HG03280 (cell line): ENCODE measurements around the gene PACS2.
"Not testable (repeated sequence)": the region's sequence is repeated elsewhere in the genome, so short reads cannot be mapped to it uniquely, and the experiment has no call there.

Experiments
- ATAC-seq: cut with Tn5 transposase; IDR thresholded peaks from one replicate; pipeline ENCODE4 v1.9.1; 2021; ENCODE audit warnings: mild to moderate bottlenecking, moderate library complexity; ENCODE audit not compliant: unreplicated experiment

Gene PACS2

DNA sequence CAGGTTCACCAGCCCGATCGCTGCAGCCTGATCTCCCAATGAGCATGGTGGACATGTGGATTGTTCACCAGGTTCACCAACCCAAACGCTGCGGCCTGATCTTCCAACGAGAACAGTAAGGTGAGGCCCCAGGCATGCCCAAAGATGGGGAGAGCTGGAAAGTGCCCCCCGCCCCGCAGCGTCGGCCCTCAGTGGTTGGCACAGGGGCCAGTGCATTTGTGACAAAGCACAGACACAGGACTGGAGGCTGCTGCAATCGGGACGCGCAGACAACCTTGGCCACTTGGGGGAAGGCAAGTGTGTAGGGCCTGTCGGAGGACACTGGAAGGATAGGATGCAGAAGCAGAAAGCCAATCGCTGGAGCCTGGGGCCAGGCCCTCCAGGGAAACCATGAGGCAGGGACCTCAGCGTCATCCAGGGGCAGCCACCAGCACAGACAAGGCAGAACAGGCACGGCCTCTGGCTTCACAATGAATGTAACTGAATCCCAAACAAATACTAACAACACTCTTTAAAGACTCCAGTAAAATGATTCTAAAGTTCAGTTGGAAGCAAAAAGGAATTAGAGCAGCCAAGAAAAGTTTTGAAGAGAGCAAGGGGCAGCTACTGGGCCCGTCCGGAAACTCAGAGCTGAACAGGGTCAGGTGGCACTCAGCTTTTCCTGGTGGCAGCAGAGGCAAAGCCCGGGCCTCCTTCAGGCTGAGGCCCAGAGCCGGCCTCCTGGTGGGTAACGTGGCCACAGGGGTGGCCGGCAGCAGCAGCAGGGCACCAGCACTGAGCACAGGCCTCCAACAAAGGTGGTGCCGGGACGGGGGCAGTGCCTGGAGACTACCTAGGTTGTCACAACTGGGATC is 27.1 kb upstream of the PACS2 start:
- ATAC-seq, result no peak

DNA sequence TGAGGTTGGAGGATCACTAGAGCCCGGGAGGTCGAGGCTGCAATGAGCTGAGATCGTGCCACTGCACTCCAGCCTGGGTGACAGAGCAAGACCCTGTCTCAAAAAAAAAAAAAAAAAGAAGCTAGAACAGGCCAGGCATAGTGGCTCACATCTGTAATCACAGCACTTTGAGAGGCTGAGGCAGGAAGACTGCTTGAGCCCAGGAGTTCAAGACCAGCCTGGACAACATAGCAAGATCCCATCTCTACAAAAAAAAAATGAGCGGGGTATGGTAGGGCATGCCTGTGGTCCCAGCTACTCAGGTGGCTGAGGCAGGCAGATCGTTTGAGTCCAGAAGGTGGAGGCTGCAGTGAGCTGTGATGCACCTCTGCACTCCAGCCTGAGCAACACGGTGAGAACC is 25.6 kb upstream of the PACS2 start:
- not testable (repeated sequence) for ATAC-seq

GRCh38 chr14:105290621-105291346 is 23.8 kb upstream of the PACS2 start:
- no peak for ATAC-seq

DNA sequence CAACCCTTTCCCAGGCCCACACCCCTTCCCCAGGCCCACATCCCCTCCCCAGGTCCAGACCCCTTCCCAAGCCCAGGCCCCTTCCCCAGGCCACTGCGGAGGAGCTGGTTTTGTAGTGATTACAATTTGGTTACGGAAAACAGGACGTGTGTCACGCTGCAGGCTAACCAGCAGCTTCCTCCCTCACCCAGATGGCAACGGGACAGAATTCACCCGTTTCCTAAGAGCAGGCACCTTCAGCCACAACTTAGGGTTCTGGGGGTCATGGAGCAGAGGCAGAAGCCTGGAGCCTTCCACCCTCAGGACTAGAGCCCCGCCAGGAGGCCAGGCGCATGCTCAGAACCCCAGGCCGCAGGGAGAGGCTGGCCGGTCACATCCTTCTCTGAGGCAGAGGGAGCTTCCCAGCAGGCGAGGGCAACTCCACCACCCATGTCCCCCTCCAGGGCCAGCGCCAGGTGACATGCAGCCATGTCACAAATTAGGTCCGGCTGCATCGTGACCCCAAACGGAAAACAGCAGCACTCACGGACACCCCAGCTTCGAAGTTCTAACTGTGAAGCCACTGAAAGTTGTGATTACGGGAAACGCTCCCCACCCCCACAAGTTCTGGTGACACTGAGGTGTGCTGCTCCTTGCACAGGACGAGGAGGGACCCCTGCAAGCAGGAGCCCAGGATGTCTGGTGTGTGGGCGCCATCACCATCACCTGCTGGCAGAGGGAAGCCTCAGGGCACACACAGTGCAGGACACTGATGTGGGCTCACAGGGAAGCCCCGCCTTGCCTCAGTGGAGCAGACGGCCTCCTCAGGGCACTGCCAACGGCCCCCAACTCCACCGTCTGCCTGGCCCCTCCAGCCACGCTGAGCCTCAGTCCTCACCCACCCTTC is 21.5 kb upstream of the PACS2 start:
- no peak for ATAC-seq

- ATAC-seq, result no peak
These were observed 20.4 kb upstream of the PACS2 start for GRCh38 chr14:105294142-105294597.

GRCh38 chr14:105297311-105297710 is 17.2 kb upstream of the PACS2 start:
- ATAC-seq, result not testable (repeated sequence)

DNA sequence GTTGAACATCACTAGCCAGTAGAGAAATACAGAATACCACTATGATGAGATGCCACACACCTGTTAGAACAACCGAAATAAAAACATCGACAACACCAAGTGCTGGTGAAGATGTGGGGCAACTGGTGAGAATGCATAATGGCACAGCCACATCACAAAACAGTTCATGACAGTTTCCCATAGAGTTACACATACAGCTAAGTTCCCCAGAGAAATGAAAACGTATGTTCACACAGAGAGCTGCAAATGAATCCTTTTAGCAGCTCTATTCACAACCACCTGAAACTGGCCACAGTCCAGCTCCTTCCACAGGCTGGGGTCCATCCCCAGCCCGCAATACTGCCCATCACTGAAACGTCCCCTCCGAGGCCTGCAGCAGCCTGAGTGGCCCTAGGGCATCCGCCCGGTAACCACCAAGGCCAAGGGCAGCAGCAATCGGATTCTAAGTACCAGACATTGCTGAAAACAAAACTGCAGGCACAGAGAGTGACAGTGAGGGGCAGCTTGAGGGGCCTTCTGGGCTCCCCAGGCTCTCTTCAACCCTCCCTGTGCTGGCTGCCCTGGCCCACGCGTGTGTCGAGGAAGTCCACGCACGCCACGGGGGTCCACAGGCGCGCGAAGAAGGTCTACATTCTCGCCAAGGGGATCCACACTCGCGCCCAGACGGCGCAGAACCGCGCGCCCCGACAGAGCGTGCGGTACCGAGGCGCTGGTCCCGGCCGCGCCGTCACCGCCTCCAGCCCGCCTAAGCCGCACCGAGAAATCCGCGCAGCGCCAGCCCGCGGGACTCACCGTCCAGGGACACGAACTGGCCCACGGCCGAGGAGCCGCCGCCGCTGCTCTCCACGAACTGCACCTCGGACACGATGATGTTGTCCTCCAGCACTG is 14.7 kb upstream of the PACS2 start:
- peak; percentile 15 for ATAC-seq

- peak; percentile 86 for ATAC-seq
These were observed 13.9 kb upstream of the PACS2 start, which contains the start of gene BRF1 for GRCh38 chr14:105300542-105301102. Gene BRF1, minus strand, starts transcription at chr14:105301001. Its CDS starts 372 bp downstream, at chr14:105300629.

DNA sequence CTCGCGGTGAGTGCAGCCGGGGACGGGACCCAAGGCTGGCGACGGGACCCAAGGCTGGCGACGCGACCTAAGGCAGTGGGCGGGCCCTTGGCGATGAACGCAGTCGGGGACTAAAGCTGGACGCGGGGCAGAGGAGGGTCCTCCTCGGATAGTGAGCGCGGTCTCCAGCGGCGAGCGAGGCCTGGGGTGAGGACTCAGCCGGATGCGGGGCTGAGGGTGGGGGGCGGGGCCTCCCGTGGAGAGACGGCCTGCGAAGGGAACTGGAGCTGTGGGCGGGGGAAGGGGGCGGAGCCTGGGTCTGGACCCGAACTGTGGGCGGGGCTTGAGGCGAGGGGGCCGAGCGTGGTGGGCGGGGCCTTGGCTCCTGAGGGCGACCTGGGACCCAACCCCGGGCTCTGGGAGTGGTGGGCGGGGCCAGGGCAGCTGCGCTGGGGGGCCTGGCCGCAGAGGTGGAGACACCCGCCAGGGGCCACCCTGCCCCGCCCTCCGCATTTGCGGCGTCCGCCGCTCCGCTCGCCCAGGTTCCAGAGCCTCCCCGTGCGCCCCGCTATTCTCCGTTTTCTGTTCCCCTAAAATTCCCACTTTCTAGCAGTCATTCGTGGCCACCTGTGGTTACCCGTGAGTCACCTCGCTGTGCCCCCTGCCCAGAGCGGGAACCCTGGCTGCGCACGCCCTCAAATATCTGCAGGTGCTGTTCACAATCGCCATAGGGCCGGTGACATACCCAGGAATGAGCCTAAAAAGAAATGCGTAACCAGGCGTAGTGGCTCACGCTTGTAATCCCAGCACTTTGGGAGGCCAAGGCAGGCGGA is 13.2 kb upstream of the PACS2 start:
- ATAC-seq, result peak; percentile 61

- not testable (repeated sequence) for ATAC-seq
These were observed 12.7 kb upstream of the PACS2 start for GRCh38 chr14:105301915-105302249.

DNA sequence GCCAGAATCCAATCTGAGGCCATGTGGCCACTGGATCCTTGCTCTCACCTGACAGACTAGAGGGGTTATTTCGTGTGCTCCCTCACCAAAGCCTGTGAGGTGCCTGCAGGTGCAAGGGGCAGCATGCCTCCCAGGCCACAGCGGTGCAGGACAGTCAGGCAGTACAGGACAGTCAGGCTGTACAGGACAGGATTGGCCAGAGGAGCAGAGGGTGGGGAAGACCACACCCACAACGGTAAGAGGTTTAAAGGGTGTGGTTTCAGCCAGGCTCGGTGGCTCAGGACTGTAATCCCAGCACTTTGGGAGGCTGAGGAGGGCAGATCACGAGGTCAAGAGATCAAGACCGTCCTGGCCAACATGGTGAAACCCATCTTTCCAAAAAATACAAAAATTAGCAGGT is 10.6 kb upstream of the PACS2 start:
- no peak for ATAC-seq

DNA sequence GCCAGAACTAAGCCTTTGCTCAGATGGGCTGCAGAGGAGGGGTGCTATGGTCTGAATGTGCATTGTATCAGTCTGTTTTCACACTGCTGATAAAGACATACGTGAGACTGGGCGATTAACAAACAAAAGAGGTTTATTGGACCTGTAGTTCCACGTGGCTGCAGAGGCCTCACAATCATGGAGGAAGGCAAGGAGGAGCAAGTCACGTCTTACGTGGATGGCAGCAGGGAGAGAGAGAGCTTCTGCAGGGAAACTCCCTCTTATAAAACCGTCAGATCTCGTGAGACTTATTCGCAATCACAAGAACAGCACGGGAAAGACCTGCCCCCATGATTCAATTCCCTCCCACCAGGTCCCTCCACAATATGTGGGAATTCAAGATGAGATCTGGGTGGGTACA is 10.0 kb upstream of the PACS2 start:
- ATAC-seq, result no peak

GRCh38 chr14:105305345-105305744 is 9.2 kb upstream of the PACS2 start:
- no peak for ATAC-seq

- no peak for ATAC-seq
These were observed 8.8 kb upstream of the PACS2 start for GRCh38 chr14:105305791-105306190.

DNA sequence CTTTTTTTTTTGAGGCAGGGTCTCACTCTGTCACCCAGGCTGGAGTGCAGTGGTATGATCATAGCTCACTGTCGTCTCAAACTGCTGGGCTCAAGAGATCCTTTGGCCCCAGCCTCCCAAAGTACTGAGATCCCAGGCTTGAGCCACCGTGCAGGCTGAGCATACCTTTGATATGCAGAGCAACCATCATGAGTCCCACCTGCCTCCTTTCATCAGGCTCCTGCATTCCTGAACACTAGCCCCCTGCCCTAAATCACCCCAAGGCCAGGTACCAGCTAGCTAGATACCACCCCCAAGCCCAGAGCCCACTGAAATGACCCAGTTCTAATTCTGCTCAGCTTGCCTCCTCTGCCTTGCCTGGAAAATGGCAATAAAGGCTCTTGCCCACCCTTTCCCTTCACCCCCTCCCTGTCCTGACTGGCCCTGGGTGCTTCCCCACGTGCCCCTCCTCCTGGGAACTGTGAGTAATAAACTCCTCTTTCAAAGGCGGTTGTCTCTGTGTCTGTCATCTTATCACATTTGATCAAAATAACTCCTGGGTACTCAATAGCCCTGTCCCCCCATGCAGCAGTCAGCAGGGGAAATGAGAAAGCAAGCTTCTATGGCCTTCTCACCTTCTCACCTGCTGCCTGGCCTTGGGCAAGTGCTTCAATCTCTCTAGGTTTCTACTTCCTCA is 7.4 kb upstream of the PACS2 start:
- no peak for ATAC-seq

DNA sequence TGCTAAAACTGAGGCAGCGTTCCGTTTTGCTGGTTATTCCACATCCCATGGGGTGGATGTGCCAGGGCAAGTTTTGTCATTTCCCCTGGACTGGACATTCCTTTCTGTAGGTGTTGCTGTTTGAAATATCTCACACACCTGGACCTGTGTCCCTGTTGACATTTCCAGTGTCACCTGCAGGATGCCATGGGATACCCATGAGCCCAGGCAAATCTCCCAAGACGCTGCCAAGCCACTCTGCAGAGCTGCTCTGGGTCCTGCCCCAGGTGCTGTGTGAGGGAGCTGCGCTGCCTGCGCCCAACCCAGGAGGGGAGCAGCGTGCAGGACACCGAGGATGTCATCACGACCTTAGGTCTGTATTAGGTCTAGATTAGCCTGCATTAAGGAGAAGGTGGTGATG is 5.2 kb upstream of the PACS2 start:
- ATAC-seq, result no peak

GRCh38 chr14:105311838-105312237 is 2.7 kb upstream of the PACS2 start:
- no peak for ATAC-seq

- ATAC-seq, result no peak
These were observed 1.6 kb upstream of the PACS2 start for GRCh38 chr14:105312973-105313372.
